OCI-LY1 (cell line): Measurements from ENCODE around the gene MTHFD1.

Source experiments
- CTCF ChIP-seq: fragments of 200-600 bp; sonication (generic), shearing (Covaris generic); IDR thresholded peaks from 2 replicates; pipeline ENCODE4 v1.5.1; 2017; ENCODE audit warnings: mild to moderate bottlenecking, antibody characterized with exemption, low read length, moderate library complexity, mixed read lengths
- EZH2 ChIP-seq: fragments of 200-600 bp; sonication (generic), shearing (Covaris generic); IDR thresholded peaks from 2 replicates; pipeline ENCODE4 v1.8.0; 2017; ENCODE audit warnings: borderline replicate concordance, mixed run types, mild to moderate bottlenecking, antibody characterized with exemption, low read length, moderate library complexity, mixed read lengths

- no peak for TF ChIP-seq CTCF
- TF ChIP-seq EZH2 = no peak
These were observed 62.1 kb downstream of the MTHFD1 start for GRCh38 chr14:64450255-64450654.
